ENCODE results near the gene CUX1.

Gene CUX1

GRCh38 chr7:102073931-102074880 lies 256.8 kb downstream of the CUX1 start:
- DNase-seq (ENCODE audit: low spot score) = no peak

GRCh38 chr7:102075126-102075525 lies 257.7 kb downstream of the CUX1 start:
- no peak for DNase-seq (ENCODE audit: low spot score)

GRCh38 chr7:102075553-102076135 lies 258.2 kb downstream of the CUX1 start:
- no peak for DNase-seq (ENCODE audit: low spot score)

GRCh38 chr7:102077081-102077480 lies 259.7 kb downstream of the CUX1 start:
- DNase-seq (ENCODE audit: low spot score) = peak; percentile 43

GRCh38 chr7:102079140-102080018 lies 262.0 kb downstream of the CUX1 start:
- DNase-seq (ENCODE audit: low spot score) = peak; percentile 60

GRCh38 chr7:102080019-102080433 lies 262.6 kb downstream of the CUX1 start:
- no peak for DNase-seq (ENCODE audit: low spot score)

- DNase-seq (ENCODE audit: low spot score) = peak; percentile 44
These were observed 263.2 kb downstream of the CUX1 start for GRCh38 chr7:102080434-102081243.

GRCh38 chr7:102081244-102081627 lies 263.8 kb downstream of the CUX1 start:
- no peak for DNase-seq (ENCODE audit: low spot score)

GRCh38 chr7:102082693-102083368 lies 265.4 kb downstream of the CUX1 start:
- no peak for DNase-seq (ENCODE audit: low spot score)

GRCh38 chr7:102085218-102085772 lies 267.9 kb downstream of the CUX1 start:
- DNase-seq (ENCODE audit: low spot score) = no peak

- DNase-seq (ENCODE audit: low spot score) = no peak
These were observed 272.0 kb downstream of the CUX1 start for GRCh38 chr7:102089175-102090098.

- no peak for DNase-seq (ENCODE audit: low spot score)
These were observed 276.3 kb downstream of the CUX1 start for GRCh38 chr7:102093599-102094315.

- DNase-seq (ENCODE audit: low spot score) = no peak
These were observed 276.9 kb downstream of the CUX1 start for GRCh38 chr7:102094316-102094650.

- DNase-seq (ENCODE audit: low spot score) = no peak
These were observed 278.0 kb downstream of the CUX1 start for GRCh38 chr7:102095321-102096011.

- DNase-seq (ENCODE audit: low spot score) = no peak
These were observed 278.5 kb downstream of the CUX1 start for GRCh38 chr7:102096012-102096332.

- DNase-seq (ENCODE audit: low spot score) = no peak
These were observed 279.4 kb downstream of the CUX1 start for GRCh38 chr7:102096706-102097427.

GRCh38 chr7:102097601-102098161 lies 280.3 kb downstream of the CUX1 start:
- no peak for DNase-seq (ENCODE audit: low spot score)

Measured in cerebellar cortex (tissue), 1 donor.